H1 (cell line): ENCODE data around the gene C1D.

Experiments
- ATF2 ChIP-seq: IDR thresholded peaks from 2 replicates; pipeline ENCODE4 v1.6.1; 2012; ENCODE audit warnings: low read length, inconsistent platforms
- CHD2 ChIP-seq: IDR thresholded peaks from 2 replicates; pipeline ENCODE4 v1.6.1; 2012; ENCODE audit warnings: low read length, improper control_type of control experiment
- FOSL1 ChIP-seq: IDR thresholded peaks from 2 replicates; pipeline ENCODE4 v1.6.1; 2011; ENCODE audit warnings: mild to moderate bottlenecking, low read depth, low read length, moderate library complexity; ENCODE audit not compliant: insufficient read depth
- GABPA ChIP-seq: IDR thresholded peaks from 2 replicates; pipeline ENCODE4 v1.6.1; 2011; ENCODE audit warnings: mild to moderate bottlenecking, low read length, moderate library complexity, borderline replicate concordance; ENCODE audit not compliant: insufficient read depth
- HDAC2 ChIP-seq, 2 experiments: fragments of 300-600 bp in 1 of 2; sonication (generic) in 1 of 2; IDR thresholded peaks; 2 replicates each; pipeline ENCODE4 v1.6.1; 2011 to 2012; ENCODE audit warnings: low read depth in 2 of 2, low read length in 2 of 2, mild to moderate bottlenecking in 2 of 2, moderate library complexity in 2 of 2, borderline replicate concordance in 1 of 2, inconsistent platforms in 1 of 2
- KDM5A ChIP-seq: fragments of 200-600 bp; IDR thresholded peaks from 2 replicates; pipeline ENCODE4 v1.7.1; 2012; ENCODE audit warnings: mild to moderate bottlenecking, low read length, inconsistent platforms, mixed read lengths
- PHF8 ChIP-seq: fragments of 200-600 bp; sonication (generic); conservative IDR thresholded peaks from 2 replicates; pipeline ENCODE4 v1.7.1; 2012; ENCODE audit warnings: low read depth, mild to moderate bottlenecking, inconsistent platforms, low read length, moderate library complexity
- POLR2A ChIP-seq, 2 experiments: IDR thresholded peaks; 1 replicate in 1 of 2; 2 replicates in 1 of 2; pipeline ENCODE4 v1.6.1; 2011; ENCODE audit warnings: low read depth in 2 of 2, low read length in 2 of 2, mild to moderate bottlenecking in 2 of 2; ENCODE audit errors: control extremely low read depth in 1 of 2
- RXRA ChIP-seq: IDR thresholded peaks from 2 replicates; pipeline ENCODE4 v1.6.1; 2011; ENCODE audit warnings: low read depth, mild to moderate bottlenecking, low read length, moderate library complexity; ENCODE audit not compliant: insufficient read depth
- SP4 ChIP-seq: IDR thresholded peaks from 2 replicates; pipeline ENCODE4 v1.6.1; 2012; ENCODE audit warnings: low read length, inconsistent platforms
- SRF ChIP-seq: IDR thresholded peaks from 2 replicates; pipeline ENCODE4 v1.6.1; 2011; ENCODE audit warnings: mild to moderate bottlenecking, low read depth, low read length, moderate library complexity
- TF ChIP-seq, protein P1 (sequence below), 3 experiments: IDR thresholded peaks; 1 replicate in 2 of 3; 2 replicates in 1 of 3; pipeline versions ENCODE4 v1.5.1 to v1.6.1; 2011; ENCODE audit warnings: low read length in 3 of 3, mild to moderate bottlenecking in 3 of 3, inconsistent platforms in 2 of 3, low read depth in 1 of 3, moderate library complexity in 1 of 3; ENCODE audit not compliant: insufficient read depth in 1 of 3; ENCODE audit errors: control extremely low read depth in 1 of 3

- TF ChIP-seq PHF8 (peak; percentile 92), FOSL1 (no peak), SRF (peak; percentile 90), POLR2A (IDR thresholded peaks at IDR 0.05; ENCODE audit: control extremely low read depth in 1 of 2, low read depth in 2 of 2, low read length in 2 of 2) (peak; percentile 96 to 99), RXRA (no peak), GABPA (no peak), CHD2 (0 out of 2 replicates have a peak, but pooled peaks have one; percentile 23), KDM5A (peak; percentile 89), ATF2 (0 out of 2 replicates have a peak, but pooled peaks have one; percentile 48), SP4 (peak; percentile 68; the same call in 1 of the 2 replicates), HDAC2 (IDR thresholded peaks at IDR 0.05; ENCODE audit: borderline replicate concordance in 1 of 2, low read depth in 2 of 2, low read length in 2 of 2) (no peak)
- TF ChIP-seq, protein P1, sequence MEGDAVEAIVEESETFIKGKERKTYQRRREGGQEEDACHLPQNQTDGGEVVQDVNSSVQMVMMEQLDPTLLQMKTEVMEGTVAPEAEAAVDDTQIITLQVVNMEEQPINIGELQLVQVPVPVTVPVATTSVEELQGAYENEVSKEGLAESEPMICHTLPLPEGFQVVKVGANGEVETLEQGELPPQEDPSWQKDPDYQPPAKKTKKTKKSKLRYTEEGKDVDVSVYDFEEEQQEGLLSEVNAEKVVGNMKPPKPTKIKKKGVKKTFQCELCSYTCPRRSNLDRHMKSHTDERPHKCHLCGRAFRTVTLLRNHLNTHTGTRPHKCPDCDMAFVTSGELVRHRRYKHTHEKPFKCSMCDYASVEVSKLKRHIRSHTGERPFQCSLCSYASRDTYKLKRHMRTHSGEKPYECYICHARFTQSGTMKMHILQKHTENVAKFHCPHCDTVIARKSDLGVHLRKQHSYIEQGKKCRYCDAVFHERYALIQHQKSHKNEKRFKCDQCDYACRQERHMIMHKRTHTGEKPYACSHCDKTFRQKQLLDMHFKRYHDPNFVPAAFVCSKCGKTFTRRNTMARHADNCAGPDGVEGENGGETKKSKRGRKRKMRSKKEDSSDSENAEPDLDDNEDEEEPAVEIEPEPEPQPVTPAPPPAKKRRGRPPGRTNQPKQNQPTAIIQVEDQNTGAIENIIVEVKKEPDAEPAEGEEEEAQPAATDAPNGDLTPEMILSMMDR (IDR thresholded peaks at IDR 0.05; ENCODE audit: control extremely low read depth in 1 of 3, insufficient read depth in 1 of 3, low read depth in 1 of 3, low read length in 3 of 3), result no peak
Measured at GRCh38 chr2:68062680-68063387, at the start of gene C1D.
